OCI-LY3 (cell line): ENCODE data around the gene HMBS.

Source experiments
- CTCF ChIP-seq: fragments of 200-600, 300-600 bp; sonication (generic); IDR thresholded peaks from 2 replicates; pipeline ENCODE4 v1.5.1; 2014; ENCODE audit warnings: antibody characterized with exemption, low read length, low read depth
- EZH2phosphoT487 ChIP-seq: fragments of 200-600 bp; shearing (Covaris generic); IDR thresholded peaks from 2 replicates; pipeline ENCODE4 v1.6.1; 2018; ENCODE audit warnings: antibody characterized with exemption, mixed run types, low read depth

DNA sequence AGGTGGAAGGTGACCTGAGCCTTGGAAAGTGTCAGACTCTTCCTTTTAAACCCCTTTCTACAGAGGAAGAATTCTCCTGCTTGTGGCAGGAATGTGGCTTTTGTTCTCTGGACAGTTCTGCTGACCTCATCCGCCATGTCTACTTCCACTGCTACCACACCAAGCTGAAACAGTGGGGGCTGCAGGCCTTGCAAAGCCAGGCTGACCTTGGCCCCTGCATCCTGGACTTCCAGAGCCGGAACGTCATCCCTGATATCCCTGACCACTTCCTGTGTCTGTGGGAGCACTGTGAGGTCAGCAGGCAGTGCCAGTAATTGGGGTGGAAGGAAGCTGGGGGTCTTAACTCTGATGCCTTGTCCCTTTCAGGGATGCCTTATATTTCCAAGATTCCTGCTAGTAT lies 46.0 kb downstream of the HMBS start:
- TF ChIP-seq CTCF (no peak), EZH2phosphoT487 (no peak)
